SJCRH30 (cell line): ENCODE data around the gene TACC2. TPM values are rescaled to one million over a fixed set of nuclear protein-coding genes. Genes with fewer than 3 reads are reported as not detected.

Source experiments
- DNase-seq, 2 experiments: peaks; one replicate each; pipeline ENCODE4 v3.0.0-alpha.2; 2015 to 2020
- H3K27ac ChIP-seq: fragments of 250-450 bp; sonication (Bioruptor Pico); 2 replicates; pipeline ENCODE4 v1.5.1; 2020; ENCODE audit warnings: mild to moderate bottlenecking, moderate library complexity
- H3K27me3 ChIP-seq: fragments of 250-450 bp; sonication (Bioruptor Pico); 2 replicates; pipeline ENCODE4 v1.5.1; 2020; ENCODE audit warnings: mild to moderate bottlenecking, moderate library complexity
- H3K36me3 ChIP-seq: fragments of 250-450 bp; sonication (Bioruptor Pico); 2 replicates; pipeline ENCODE4 v1.5.1; 2020; ENCODE audit warnings: mild to moderate bottlenecking, moderate library complexity
- H3K4me1 ChIP-seq: fragments of 250-450 bp; sonication (Bioruptor Pico); 2 replicates; pipeline ENCODE4 v1.5.1; 2020; ENCODE audit warnings: mild to moderate bottlenecking, moderate library complexity
- H3K4me3 ChIP-seq: fragments of 250-450 bp; sonication (Bioruptor Pico); 2 replicates; pipeline ENCODE4 v1.5.1; 2020; ENCODE audit warnings: mild to moderate bottlenecking, moderate library complexity
- H3K9me3 ChIP-seq: fragments of 250-450 bp; sonication (Bioruptor Pico); replicated peaks from 2 replicates; pipeline ENCODE4 v1.5.1; 2020; ENCODE audit warnings: mild to moderate bottlenecking, moderate library complexity
- total RNA-seq: library from RNA; depleted of rRNA; stranded (reverse); fragments of >200 nt; shearing (Covaris generic); gene quantifications from 2 replicates; pipeline ENCODE4 v1.2.3, GENCODE V29; 2014

The TACC2 gene
- total RNA-seq, 1 experiment from 2014 or later = 30.5 TPM

GRCh38 chr10:122149561-122150505 is 160.9 kb downstream of the TACC2 start:
- Histone ChIP-seq H3K9me3 (0 out of 2 replicates have a peak, but pooled peaks cover 7% of the 10 kb centered on the region), H3K27me3 (no peaks in the 10 kb centered on the region), H3K4me3 (peak overlapping the region; percentile 53), H3K4me1 (peaks cover 32% of the 10 kb centered on the region), H3K27ac (peak overlapping the region; percentile 84), H3K36me3 (peaks cover 8% of the 10 kb centered on the region)
- peak; percentile 95 to 96 for DNase-seq

GRCh38 chr10:122151121-122151694 is 162.2 kb downstream of the TACC2 start:
- peaks cover 32% of the 10 kb centered on the region for H3K4me1 ChIP-seq
- no peak overlapping the region for H3K27ac ChIP-seq
- H3K9me3 ChIP-seq = 0 out of 2 replicates have a peak, but pooled peaks cover 3% of the 10 kb centered on the region

GRCh38 chr10:122152544-122152943 is 163.6 kb downstream of the TACC2 start:
- Histone ChIP-seq H3K4me1 (peaks cover 22% of the 10 kb centered on the region), H3K27ac (no peak overlapping the region), H3K27me3 (no peaks in the 10 kb centered on the region), H3K36me3 (no peaks in the 10 kb centered on the region), H3K4me3 (no peak overlapping the region), H3K9me3 (no peaks in the 10 kb centered on the region)
- DNase-seq = peak in 1 of 2 experiments; percentile 53

More at GRCh38 chr10:122151121-122151694, 162.2 kb downstream of the TACC2 start:
- Histone ChIP-seq H3K36me3 (peaks cover 3% of the 10 kb centered on the region; the same call in 1 of the 2 replicates), H3K4me3 (no peak overlapping the region), H3K27me3 (no peaks in the 10 kb centered on the region)
- no peak for DNase-seq

GRCh38 chr10:122154031-122154544 is 165.1 kb downstream of the TACC2 start:
- no peak overlapping the region for H3K27ac ChIP-seq
- no peak for DNase-seq
- no peak overlapping the region for H3K4me3 ChIP-seq
- no peaks in the 10 kb centered on the region for H3K27me3 ChIP-seq
- H3K4me1 ChIP-seq = peaks cover 7% of the 10 kb centered on the region
- no peaks in the 10 kb centered on the region for H3K9me3 ChIP-seq
- H3K36me3 ChIP-seq = no peaks in the 10 kb centered on the region

GRCh38 chr10:122154545-122155366 is 165.8 kb downstream of the TACC2 start:
- Histone ChIP-seq H3K4me3 (no peak overlapping the region), H3K27ac (no peak overlapping the region), H3K4me1 (peaks cover 6% of the 10 kb centered on the region), H3K9me3 (no peaks in the 10 kb centered on the region), H3K36me3 (no peaks in the 10 kb centered on the region), H3K27me3 (no peaks in the 10 kb centered on the region)
- DNase-seq = no peak

GRCh38 chr10:122157451-122157850 is 168.5 kb downstream of the TACC2 start:
- Histone ChIP-seq H3K9me3 (no peaks in the 10 kb centered on the region), H3K4me3 (no peak overlapping the region), H3K27me3 (no peaks in the 10 kb centered on the region), H3K27ac (no peak overlapping the region), H3K36me3 (no peaks in the 10 kb centered on the region), H3K4me1 (no peaks in the 10 kb centered on the region)
- DNase-seq = no peak

- H3K36me3 ChIP-seq = no peaks in the 10 kb centered on the region
- no peaks in the 10 kb centered on the region for H3K27me3 ChIP-seq
- no peak overlapping the region for H3K4me3 ChIP-seq
- no peak for DNase-seq
- no peaks in the 10 kb centered on the region for H3K4me1 ChIP-seq
- H3K27ac ChIP-seq = no peak overlapping the region
- H3K9me3 ChIP-seq = no peaks in the 10 kb centered on the region
Observed at GRCh38 chr10:122158362-122158761, 169.4 kb downstream of the TACC2 start.

- Histone ChIP-seq H3K4me1 (no peaks in the 10 kb centered on the region), H3K27me3 (no peaks in the 10 kb centered on the region), H3K36me3 (no peaks in the 10 kb centered on the region), H3K4me3 (no peak overlapping the region), H3K27ac (no peak overlapping the region), H3K9me3 (no peaks in the 10 kb centered on the region)
- DNase-seq = no peak
Observed at GRCh38 chr10:122159141-122159970, 170.4 kb downstream of the TACC2 start.

GRCh38 chr10:122161795-122162194 is 172.8 kb downstream of the TACC2 start:
- Histone ChIP-seq H3K36me3 (no peaks in the 10 kb centered on the region), H3K9me3 (no peaks in the 10 kb centered on the region), H3K27me3 (no peaks in the 10 kb centered on the region), H3K27ac (no peak overlapping the region), H3K4me1 (peaks cover 15% of the 10 kb centered on the region), H3K4me3 (no peak overlapping the region)
- DNase-seq = no peak

GRCh38 chr10:122162671-122163173 is 173.8 kb downstream of the TACC2 start:
- H3K36me3 ChIP-seq = no peaks in the 10 kb centered on the region
- H3K9me3 ChIP-seq = no peaks in the 10 kb centered on the region
- peak overlapping the region; percentile 59 for H3K27ac ChIP-seq
- peak overlapping the region; percentile 67 for H3K4me3 ChIP-seq
- no peaks in the 10 kb centered on the region for H3K27me3 ChIP-seq
- DNase-seq = peak in 1 of 2 experiments; percentile 59
- H3K4me1 ChIP-seq = peaks cover 15% of the 10 kb centered on the region

- Histone ChIP-seq H3K36me3 (no peaks in the 10 kb centered on the region), H3K4me1 (peaks cover 15% of the 10 kb centered on the region), H3K27me3 (no peaks in the 10 kb centered on the region), H3K4me3 (peak overlapping the region; percentile 67), H3K27ac (peak overlapping the region; percentile 59), H3K9me3 (no peaks in the 10 kb centered on the region)
- DNase-seq = peak; percentile 88 to 89
Observed at GRCh38 chr10:122163174-122164022, 174.4 kb downstream of the TACC2 start.

- Histone ChIP-seq H3K27me3 (no peaks in the 10 kb centered on the region), H3K4me3 (peak overlapping the region; percentile 67), H3K27ac (peak overlapping the region; percentile 56), H3K9me3 (no peaks in the 10 kb centered on the region), H3K4me1 (peaks cover 15% of the 10 kb centered on the region), H3K36me3 (no peaks in the 10 kb centered on the region)
- peak; percentile 92 to 93 for DNase-seq
Observed at GRCh38 chr10:122164023-122164601, 175.1 kb downstream of the TACC2 start.
